Central memory CD8-positive, alpha-beta T cell (primary cell): ENCODE data around the gene TMEM209.

Experiments
- ATAC-seq: fragments of 150-1000 bp; cut with Tn5 transposase; replicated peaks from 2 replicates; pipeline ENCODE4 v1.10.0; 2022; ENCODE audit warnings: mild to moderate bottlenecking, moderate FRiP score, moderate number of reproducible peaks; ENCODE audit not compliant: poor library complexity, severe bottlenecking; ENCODE audit errors: extremely low read depth
- DNase-seq, 2 donors: peaks; one replicate each; pipeline ENCODE4 v3.0.0; 2021; ENCODE audit warnings: low spot score in 2 of 2
- H3K27ac Mint-ChIP-seq: one replicate; pipeline ENCODE4 v1.8.0; 2022; ENCODE audit warnings: low read depth, mild to moderate bottlenecking, moderate library complexity, mixed read lengths
- H3K27me3 Mint-ChIP-seq: one replicate; pipeline ENCODE4 v1.8.0; 2022; ENCODE audit warnings: mixed read lengths
- H3K36me3 Mint-ChIP-seq: one replicate; pipeline ENCODE4 v1.8.0; 2022; ENCODE audit warnings: mild to moderate bottlenecking, moderate library complexity, mixed read lengths; ENCODE audit not compliant: insufficient read depth
- H3K4me1 Mint-ChIP-seq: one replicate; pipeline ENCODE4 v1.8.0; 2022; ENCODE audit warnings: mixed read lengths
- H3K4me3 Mint-ChIP-seq: one replicate; pipeline ENCODE4 v1.8.0; 2022; ENCODE audit warnings: mild to moderate bottlenecking, moderate library complexity, mixed read lengths
- H3K9me3 Mint-ChIP-seq: one replicate; pipeline ENCODE4 v1.8.0; 2022; ENCODE audit warnings: mixed read lengths

TMEM209 gene

DNA sequence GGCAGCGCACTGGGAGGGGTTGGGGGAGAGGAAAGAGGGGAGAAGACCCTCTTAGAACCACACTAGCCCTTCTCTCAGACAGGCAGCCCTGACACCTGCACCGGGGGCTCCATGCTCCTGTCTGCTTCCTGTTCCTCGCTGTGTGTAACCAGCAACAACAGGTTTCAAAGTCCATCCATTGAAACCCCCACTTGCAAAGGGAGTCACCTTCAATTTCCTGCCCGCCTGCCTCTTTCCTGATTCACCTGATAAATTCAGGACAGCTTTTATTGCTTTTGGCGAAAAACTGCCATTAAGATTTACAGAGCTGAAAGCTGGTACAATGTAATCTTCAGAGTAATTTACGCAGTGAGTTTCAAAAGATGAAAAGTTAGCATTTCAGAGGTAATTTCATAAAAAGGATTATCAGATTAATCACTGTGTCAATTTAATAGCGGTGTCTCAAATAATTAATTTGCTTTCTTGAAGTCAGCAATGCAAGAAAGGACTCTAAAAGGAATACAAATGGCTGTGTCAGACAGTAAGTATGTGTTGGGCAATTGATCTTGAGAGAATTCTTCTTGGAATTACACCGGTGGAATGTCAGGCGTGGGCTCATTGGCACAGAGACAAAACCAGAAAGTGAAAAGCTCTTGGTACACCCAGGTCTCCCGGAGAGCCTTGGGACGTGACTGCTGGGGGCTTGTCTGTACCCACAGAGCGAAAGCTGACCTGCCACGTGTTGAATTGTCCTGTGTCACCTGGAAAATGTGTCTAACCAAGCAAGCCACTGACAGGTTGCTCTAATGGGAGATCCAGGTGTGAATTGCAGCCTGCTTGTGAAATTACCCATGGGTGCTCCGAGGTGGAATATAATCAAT is 60.7 kb downstream of the TMEM209 start:
- Mint-ChIP-seq H3K4me1 (peaks cover 10% of the 10 kb centered on the region), H3K36me3 (peaks cover 5% of the 10 kb centered on the region), H3K27me3 (no peaks in the 10 kb centered on the region), H3K9me3 (no peaks in the 10 kb centered on the region), H3K4me3 (no peak overlapping the region), H3K27ac (no peak overlapping the region)
- ATAC-seq, result no peak
- DNase-seq, result no peak

DNA sequence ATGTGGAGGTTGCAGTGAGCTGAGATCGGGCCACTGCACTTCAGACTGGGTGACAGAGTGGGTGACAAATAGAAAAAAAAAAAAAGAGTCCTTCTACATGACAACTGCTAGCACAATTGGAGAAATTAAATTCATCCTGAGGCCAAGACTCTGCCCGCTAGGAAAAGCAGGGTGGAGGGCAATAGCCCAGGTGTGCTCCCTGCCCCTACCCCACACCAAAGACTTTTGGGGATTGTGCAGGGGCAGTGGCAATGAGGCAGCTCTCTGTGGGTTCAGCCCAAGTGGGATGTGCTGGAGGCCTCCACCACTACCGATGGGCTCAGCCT is 61.3 kb downstream of the TMEM209 start:
- Mint-ChIP-seq H3K27me3 (no peaks in the 10 kb centered on the region), H3K36me3 (peaks cover 8% of the 10 kb centered on the region), H3K9me3 (no peaks in the 10 kb centered on the region), H3K4me1 (peaks cover 10% of the 10 kb centered on the region), H3K4me3 (no peak overlapping the region), H3K27ac (no peak overlapping the region)
- ATAC-seq (no peak), DNase-seq (no peak)

- Mint-ChIP-seq H3K27ac (no peak overlapping the region), H3K36me3 (peaks cover 8% of the 10 kb centered on the region), H3K4me1 (peaks cover 10% of the 10 kb centered on the region), H3K9me3 (no peaks in the 10 kb centered on the region), H3K4me3 (no peak overlapping the region), H3K27me3 (no peaks in the 10 kb centered on the region)
- ATAC-seq (no peak), DNase-seq (no peak)
Measured at GRCh38 chr7:130143334-130143732, 61.9 kb downstream of the TMEM209 start.

GRCh38 chr7:130142654-130143333 is 62.4 kb downstream of the TMEM209 start:
- Mint-ChIP-seq H3K27me3 (no peaks in the 10 kb centered on the region), H3K27ac (no peak overlapping the region), H3K9me3 (no peaks in the 10 kb centered on the region), H3K36me3 (peaks cover 6% of the 10 kb centered on the region), H3K4me1 (peaks cover 10% of the 10 kb centered on the region), H3K4me3 (no peak overlapping the region)
- ATAC-seq (no peak), DNase-seq (no peak)

DNA sequence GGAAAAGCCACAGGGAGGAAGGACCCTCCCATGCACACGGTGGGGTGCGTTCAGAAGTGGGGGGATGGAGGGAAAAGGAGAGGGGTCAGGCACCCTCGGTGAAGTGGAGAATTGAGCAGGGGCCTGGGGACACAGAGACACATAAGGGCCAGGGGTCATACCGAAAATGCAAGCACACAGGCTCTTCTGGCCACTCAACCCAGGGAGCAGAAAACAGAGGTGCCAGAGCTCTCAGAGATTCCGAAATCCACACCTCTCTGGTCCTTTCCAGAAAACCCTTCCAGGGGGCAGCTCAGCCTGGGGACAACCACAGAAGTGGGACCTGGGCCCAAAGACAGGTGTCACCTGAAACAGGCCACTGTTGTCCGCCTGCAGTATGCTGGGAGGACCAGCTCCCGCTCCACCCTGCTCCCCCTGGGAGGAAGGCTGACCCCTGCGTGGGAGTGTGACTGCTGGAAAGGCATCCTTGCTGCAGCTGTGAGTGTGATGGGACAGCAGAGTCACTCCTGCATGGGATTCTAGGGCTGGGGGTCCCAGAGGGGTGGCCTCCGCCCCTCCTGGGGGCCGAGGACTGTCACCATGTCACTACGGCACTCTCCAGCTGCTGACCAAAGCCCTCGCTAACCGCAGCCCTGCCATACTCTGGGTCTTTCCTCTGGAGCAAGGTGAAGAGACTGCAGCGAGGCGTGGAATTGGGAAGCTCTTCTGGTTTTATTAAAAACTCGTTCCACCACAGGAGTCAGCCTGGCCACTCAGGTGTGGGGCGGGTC is 63.1 kb downstream of the TMEM209 start:
- H3K27me3 Mint-ChIP-seq, result no peaks in the 10 kb centered on the region
- ATAC-seq (no peak), DNase-seq (no peak)
- H3K36me3 Mint-ChIP-seq, result peaks cover 6% of the 10 kb centered on the region
- peaks cover 10% of the 10 kb centered on the region for H3K4me1 Mint-ChIP-seq
- H3K27ac Mint-ChIP-seq, result no peak overlapping the region
- no peaks in the 10 kb centered on the region for H3K9me3 Mint-ChIP-seq
- H3K4me3 Mint-ChIP-seq, result peak overlapping the region; percentile 60

GRCh38 chr7:130141161-130141883 is 63.9 kb downstream of the TMEM209 start:
- no peaks in the 10 kb centered on the region for H3K27me3 Mint-ChIP-seq
- DNase-seq, result no peak
- H3K4me3 Mint-ChIP-seq, result peak overlapping the region; percentile 60
- peaks cover 6% of the 10 kb centered on the region for H3K36me3 Mint-ChIP-seq
- no peaks in the 10 kb centered on the region for H3K9me3 Mint-ChIP-seq
- no peak overlapping the region for H3K27ac Mint-ChIP-seq
- ATAC-seq, result peak; percentile 50
- H3K4me1 Mint-ChIP-seq, result peaks cover 13% of the 10 kb centered on the region

DNA sequence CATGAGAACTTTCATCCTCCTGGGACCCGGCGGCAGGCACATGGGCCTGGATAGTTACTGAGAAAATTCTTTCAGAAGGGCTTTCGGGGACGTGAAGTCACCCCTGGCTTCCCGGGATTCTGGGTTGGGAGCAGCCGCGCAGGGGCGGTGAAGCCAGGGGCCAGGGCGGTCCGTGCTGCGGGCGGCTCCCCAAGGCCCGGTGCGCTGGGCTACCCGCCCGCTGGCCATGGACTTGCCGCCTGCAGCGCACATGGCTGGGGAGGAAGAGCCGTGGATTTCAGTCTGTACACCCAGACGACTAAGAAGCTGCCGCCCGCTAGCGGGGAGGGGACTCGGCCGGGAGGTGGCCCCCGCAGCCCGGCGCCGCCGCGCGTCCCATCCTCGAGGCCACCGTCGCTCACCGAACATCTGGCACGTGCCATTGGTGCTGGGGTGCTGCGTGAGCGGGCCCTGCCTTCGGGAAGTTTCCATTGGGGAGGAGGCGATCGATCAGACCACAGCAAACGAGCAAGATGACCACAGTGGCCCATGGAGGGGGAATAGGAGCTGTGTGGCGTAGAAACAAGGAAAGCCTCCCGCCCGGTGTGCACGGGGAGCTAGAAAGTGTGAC is 64.5 kb downstream of the TMEM209 start:
- H3K27ac Mint-ChIP-seq, result no peak overlapping the region
- ATAC-seq, result no peak
- peaks cover 16% of the 10 kb centered on the region for H3K4me1 Mint-ChIP-seq
- peaks cover 9% of the 10 kb centered on the region for H3K36me3 Mint-ChIP-seq
- H3K27me3 Mint-ChIP-seq, result no peaks in the 10 kb centered on the region
- H3K4me3 Mint-ChIP-seq, result peak overlapping the region; percentile 60
- no peaks in the 10 kb centered on the region for H3K9me3 Mint-ChIP-seq
- no peak for DNase-seq

- H3K9me3 Mint-ChIP-seq, result no peaks in the 10 kb centered on the region
- no peak for ATAC-seq
- H3K36me3 Mint-ChIP-seq, result peaks cover 12% of the 10 kb centered on the region
- no peaks in the 10 kb centered on the region for H3K27me3 Mint-ChIP-seq
- DNase-seq, result no peak
- no peak overlapping the region for H3K27ac Mint-ChIP-seq
- H3K4me1 Mint-ChIP-seq, result peaks cover 16% of the 10 kb centered on the region
- H3K4me3 Mint-ChIP-seq, result no peak overlapping the region
Measured at GRCh38 chr7:130139193-130139960, 65.8 kb downstream of the TMEM209 start.

- no peak overlapping the region for H3K4me3 Mint-ChIP-seq
- peaks cover 12% of the 10 kb centered on the region for H3K36me3 Mint-ChIP-seq
- no peaks in the 10 kb centered on the region for H3K27me3 Mint-ChIP-seq
- no peak overlapping the region for H3K27ac Mint-ChIP-seq
- DNase-seq (no peak), ATAC-seq (no peak)
- no peaks in the 10 kb centered on the region for H3K9me3 Mint-ChIP-seq
- peaks cover 16% of the 10 kb centered on the region for H3K4me1 Mint-ChIP-seq
Measured at GRCh38 chr7:130137207-130137606, 68.0 kb downstream of the TMEM209 start.

GRCh38 chr7:130136579-130137167 is 68.5 kb downstream of the TMEM209 start:
- Mint-ChIP-seq H3K27ac (no peak overlapping the region), H3K9me3 (no peaks in the 10 kb centered on the region), H3K27me3 (no peaks in the 10 kb centered on the region), H3K4me3 (no peak overlapping the region), H3K36me3 (peaks cover 14% of the 10 kb centered on the region), H3K4me1 (peaks cover 15% of the 10 kb centered on the region)
- ATAC-seq (no peak), DNase-seq (no peak)
